GM18951 (cell line): ENCODE data around the gene NES.

Source experiments
- POLR2A ChIP-seq: IDR thresholded peaks from 4 replicates; pipeline ENCODE4 v1.6.1; 2011; ENCODE audit warnings: mild to moderate bottlenecking; ENCODE audit not compliant: insufficient read length, insufficient read depth; ENCODE audit errors: extremely low read depth
- in situ Hi-C: fragments of 300-500 bp; cut with MboI; formaldehyde crosslinking; loops from one replicate; pipeline ENCODE4 v1.12.0; 2022; ENCODE audit warnings: low sequenced_read_pairs, mixed read lengths, inconsistent platforms; ENCODE audit not compliant: unreplicated experiment

Gene NES

GRCh38 chr1:156646738-156647211 is 30.4 kb downstream of the NES start:
- no peak for TF ChIP-seq POLR2A
- in situ Hi-C loops, result no loop called here

DNA sequence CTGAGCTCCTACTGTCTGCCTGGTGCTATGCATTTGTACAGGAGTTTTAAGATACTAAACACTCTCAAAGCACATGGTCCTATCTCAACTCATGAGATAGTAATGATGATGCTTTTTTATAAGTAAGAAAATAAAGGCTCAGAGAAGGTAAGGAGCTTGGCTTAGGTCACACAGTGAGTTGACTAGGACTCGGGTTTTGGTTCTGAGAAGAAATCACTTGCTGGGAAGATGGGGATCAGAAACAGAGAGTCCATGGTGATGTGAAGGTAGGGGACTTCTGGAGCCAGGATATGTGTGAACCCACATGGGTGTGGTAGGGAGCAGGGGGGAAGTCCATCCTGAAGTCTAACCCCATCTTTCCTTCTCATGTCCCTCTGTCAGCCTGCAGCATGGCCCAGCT is 31.5 kb downstream of the NES start:
- no peak for TF ChIP-seq POLR2A
- in situ Hi-C loops, result no loop called here

DNA sequence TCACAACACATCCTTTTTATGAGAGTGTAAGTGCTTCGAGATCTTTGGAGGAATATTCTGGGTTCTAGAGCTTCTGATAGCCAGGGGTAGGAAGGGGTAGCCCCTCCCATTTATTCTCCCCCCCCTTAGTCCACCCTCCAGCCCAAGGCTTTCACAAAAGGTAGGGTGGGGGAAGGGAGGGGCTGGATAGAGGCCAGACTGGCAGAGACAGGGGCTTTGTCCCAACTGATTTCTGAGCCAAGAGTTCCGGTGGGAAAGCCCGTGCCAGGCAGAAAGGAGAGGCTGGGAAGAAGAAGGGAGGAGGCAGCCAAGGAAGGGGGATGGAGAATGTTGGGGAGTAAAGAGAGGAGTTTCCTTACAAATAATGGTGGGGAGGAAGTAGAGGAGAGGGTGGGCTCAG is 32.2 kb downstream of the NES start:
- no peak for TF ChIP-seq POLR2A
- in situ Hi-C loops, result no loop called here

DNA sequence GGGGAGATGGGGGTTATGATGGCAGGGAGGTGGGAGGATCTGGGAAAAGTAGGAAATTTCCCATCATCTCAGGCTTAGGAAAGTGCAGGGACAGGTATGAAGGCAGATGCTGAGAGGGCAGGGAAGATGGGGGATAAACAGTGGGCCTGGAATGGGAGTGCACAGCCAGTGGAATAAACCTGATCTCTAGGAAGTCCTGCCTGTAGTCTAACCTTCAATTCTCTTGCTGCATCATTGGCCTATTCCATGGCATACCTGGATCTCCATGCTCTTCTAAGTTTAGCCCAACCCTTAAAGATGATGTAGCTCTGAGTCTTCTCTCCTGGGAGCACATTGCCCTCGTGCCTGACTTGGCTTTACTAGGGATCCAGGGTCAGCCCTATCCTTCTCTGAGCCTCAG is 32.6 kb downstream of the NES start:
- in situ Hi-C loops, result no loop called here

GRCh38 chr1:156644146-156644545 is 33.1 kb downstream of the NES start:
- in situ Hi-C loops, result no loop called here
- TF ChIP-seq POLR2A, result no peak

More for the DNA sequence above, 32.6 kb downstream of the NES start:
- no peak for TF ChIP-seq POLR2A

- in situ Hi-C loops, result no loop called here
- TF ChIP-seq POLR2A, result no peak
These were observed 33.5 kb downstream of the NES start for GRCh38 chr1:156643778-156644092.

GRCh38 chr1:156643049-156643777 is 34.0 kb downstream of the NES start:
- in situ Hi-C loops, result no loop called here
- TF ChIP-seq POLR2A, result no peak

- in situ Hi-C loops, result no loop called here
- TF ChIP-seq POLR2A, result no peak
These were observed 34.8 kb downstream of the NES start for GRCh38 chr1:156642265-156643048.

DNA sequence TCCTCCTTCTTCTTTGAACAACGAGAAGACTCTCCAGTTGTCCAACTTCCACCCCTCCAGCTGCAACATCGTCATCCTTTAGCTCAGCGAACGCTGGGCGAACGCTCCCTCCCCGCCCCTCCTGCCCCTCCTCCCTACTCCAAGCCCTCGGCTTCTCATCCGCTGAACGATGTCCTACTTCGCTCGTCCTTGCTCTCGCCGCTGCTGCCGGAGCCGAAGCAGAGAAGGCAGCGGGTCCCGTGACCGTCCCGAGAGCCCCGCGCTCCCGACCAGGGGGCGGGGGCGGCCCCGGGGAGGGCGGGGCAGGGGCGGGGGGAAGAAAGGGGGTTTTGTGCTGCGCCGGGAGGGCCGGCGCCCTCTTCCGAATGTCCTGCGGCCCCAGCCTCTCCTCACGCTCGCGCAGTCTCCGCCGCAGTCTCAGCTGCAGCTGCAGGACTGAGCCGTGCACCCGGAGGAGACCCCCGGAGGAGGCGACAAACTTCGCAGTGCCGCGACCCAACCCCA is 35.4 kb downstream of the NES start, which contains the start of gene BCAN:
Gene BCAN (plus strand): TSS at position 357 of the 504 bp plus-strand sequence. CDS start 3,938 bp downstream, outside the sequence.
- TF ChIP-seq POLR2A, result no peak
- in situ Hi-C loops, result no loop called here

DNA sequence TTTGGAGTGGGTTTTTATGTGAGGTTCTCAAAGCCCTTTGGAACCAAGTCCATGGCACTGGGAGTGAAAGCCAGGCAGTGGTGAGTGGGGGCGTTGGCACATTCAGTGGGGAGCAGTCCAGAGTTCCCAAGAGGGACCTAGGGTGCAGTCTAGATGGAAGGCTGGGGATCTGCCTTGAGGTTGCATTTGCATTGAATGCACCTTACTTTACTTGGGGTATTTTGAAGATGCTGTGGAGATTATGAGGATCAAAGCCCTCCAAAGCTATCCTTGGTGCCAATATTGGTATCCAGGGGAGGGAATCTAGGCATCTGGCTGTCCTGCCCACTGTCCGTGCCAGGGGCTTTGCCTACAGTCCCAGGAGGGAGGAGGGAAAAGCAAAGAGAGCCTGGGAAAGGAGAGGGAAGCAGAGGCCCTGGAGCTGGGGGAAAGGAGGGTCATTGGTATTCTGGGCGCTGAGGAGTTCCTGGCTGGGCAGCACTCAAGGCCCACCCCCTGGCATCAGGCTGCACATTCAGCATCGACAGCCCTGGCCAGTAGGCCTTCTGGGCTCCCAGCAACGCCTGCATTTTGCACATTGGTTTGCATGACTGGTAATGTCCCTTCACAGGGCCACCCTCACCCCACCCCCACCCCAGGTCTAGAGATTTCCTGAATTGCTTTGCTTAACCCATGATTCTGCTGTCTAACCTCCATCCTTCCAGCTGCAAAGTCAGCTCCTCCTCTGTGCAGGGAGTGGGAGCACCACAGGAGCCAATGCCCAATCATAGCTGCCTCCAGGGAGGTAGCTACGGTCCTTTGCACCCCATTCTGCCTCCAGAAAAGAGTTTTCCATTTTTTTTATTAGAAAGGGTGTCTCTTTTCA is 36.1 kb downstream of the NES start:
- TF ChIP-seq POLR2A, result no peak
- in situ Hi-C loops, result no loop called here

GRCh38 chr1:156639601-156640101 is 37.6 kb downstream of the NES start:
- in situ Hi-C loops, result no loop called here
- no peak for TF ChIP-seq POLR2A

DNA sequence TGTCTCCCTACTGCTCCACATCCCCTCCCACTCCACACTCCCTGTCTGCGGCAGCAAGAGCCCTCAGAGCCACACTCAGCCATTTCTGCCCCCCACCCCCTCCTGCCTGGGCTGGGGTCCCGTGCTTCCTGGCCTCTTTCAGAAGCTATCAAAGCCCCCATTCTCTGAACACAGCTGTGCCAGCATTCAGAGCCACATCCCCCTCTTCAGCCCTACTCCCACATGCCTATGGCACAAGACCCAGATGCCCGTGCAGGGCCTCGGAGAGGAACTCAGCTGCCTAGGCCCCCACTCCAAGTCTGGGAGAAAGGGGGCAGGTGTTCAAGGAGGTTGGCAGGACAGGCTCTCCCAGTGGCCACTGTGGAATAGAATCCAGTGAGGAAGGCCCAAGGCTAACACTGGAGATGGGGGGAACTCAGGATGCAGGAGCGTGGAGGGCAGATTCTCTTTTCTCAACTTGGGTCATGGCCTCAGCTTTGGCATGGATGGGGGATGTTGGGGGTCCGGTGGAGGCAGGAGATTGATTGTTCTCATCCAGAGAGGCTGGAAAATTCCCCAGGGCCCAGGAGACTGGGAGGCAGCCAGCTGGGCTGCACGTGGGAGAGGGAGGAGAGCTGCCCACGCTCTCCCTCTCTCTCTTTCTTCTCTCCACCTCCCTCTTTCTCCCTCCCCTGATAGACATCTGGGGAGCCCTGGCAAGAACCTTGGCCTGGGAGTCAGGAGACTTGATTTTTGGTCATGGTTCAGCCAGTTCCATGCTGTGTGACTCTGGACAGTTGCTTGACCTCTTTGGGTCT is 38.8 kb downstream of the NES start:
- in situ Hi-C loops, result no loop called here
- TF ChIP-seq POLR2A, result no peak
